ENCODE results near the gene EIF4E1B.

EIF4E1B gene

GRCh38 chr5:176662371-176663333, 32.2 kb downstream of the EIF4E1B start:
- no peak for TF ChIP-seq CTCF (IDR thresholded peaks at IDR 0.05; ENCODE audit: low read depth, low read length)
- no peak for DNase-seq (ENCODE audit: low read depth in 2 of 2)
- H3K4me3 ChIP-seq (replicated peaks in 1 of 2; ENCODE audit: low read depth in 2 of 2, low read length in 2 of 2), result no peak overlapping the region

- no peak for DNase-seq (ENCODE audit: low read depth in 2 of 2)
- TF ChIP-seq CTCF (IDR thresholded peaks at IDR 0.05; ENCODE audit: low read depth, low read length), result no peak
- no peak overlapping the region for H3K4me3 ChIP-seq (replicated peaks in 1 of 2; ENCODE audit: low read depth in 2 of 2, low read length in 2 of 2)
Measured at GRCh38 chr5:176663566-176663965, 33.1 kb downstream of the EIF4E1B start.

- TF ChIP-seq CTCF (IDR thresholded peaks at IDR 0.05; ENCODE audit: low read depth, low read length), result no peak
- no peak overlapping the region for H3K4me3 ChIP-seq (replicated peaks in 1 of 2; ENCODE audit: low read depth in 2 of 2, low read length in 2 of 2)
- no peak for DNase-seq (ENCODE audit: low read depth in 2 of 2)
Measured at GRCh38 chr5:176664479-176664878, 34.0 kb downstream of the EIF4E1B start.

- TF ChIP-seq CTCF (IDR thresholded peaks at IDR 0.05; ENCODE audit: low read depth, low read length), result no peak
- no peak overlapping the region for H3K4me3 ChIP-seq (replicated peaks in 1 of 2; ENCODE audit: low read depth in 2 of 2, low read length in 2 of 2)
- no peak for DNase-seq (ENCODE audit: low read depth in 2 of 2)
Measured at GRCh38 chr5:176664886-176665285, 34.4 kb downstream of the EIF4E1B start.

GRCh38 chr5:176665517-176665916, 35.0 kb downstream of the EIF4E1B start:
- DNase-seq (ENCODE audit: low read depth in 2 of 2), result no peak
- no peak overlapping the region for H3K4me3 ChIP-seq (replicated peaks in 1 of 2; ENCODE audit: low read depth in 2 of 2, low read length in 2 of 2)
- no peak for TF ChIP-seq CTCF (IDR thresholded peaks at IDR 0.05; ENCODE audit: low read depth, low read length)

- H3K4me3 ChIP-seq (replicated peaks in 1 of 2; ENCODE audit: low read depth in 2 of 2, low read length in 2 of 2), result no peak overlapping the region
- no peak for TF ChIP-seq CTCF (IDR thresholded peaks at IDR 0.05; ENCODE audit: low read depth, low read length)
- DNase-seq (ENCODE audit: low read depth in 2 of 2), result no peak
Measured at GRCh38 chr5:176667637-176668036, 37.2 kb downstream of the EIF4E1B start.
